Measurements from ENCODE around the gene PIWIL4.

PIWIL4 gene

DNA sequence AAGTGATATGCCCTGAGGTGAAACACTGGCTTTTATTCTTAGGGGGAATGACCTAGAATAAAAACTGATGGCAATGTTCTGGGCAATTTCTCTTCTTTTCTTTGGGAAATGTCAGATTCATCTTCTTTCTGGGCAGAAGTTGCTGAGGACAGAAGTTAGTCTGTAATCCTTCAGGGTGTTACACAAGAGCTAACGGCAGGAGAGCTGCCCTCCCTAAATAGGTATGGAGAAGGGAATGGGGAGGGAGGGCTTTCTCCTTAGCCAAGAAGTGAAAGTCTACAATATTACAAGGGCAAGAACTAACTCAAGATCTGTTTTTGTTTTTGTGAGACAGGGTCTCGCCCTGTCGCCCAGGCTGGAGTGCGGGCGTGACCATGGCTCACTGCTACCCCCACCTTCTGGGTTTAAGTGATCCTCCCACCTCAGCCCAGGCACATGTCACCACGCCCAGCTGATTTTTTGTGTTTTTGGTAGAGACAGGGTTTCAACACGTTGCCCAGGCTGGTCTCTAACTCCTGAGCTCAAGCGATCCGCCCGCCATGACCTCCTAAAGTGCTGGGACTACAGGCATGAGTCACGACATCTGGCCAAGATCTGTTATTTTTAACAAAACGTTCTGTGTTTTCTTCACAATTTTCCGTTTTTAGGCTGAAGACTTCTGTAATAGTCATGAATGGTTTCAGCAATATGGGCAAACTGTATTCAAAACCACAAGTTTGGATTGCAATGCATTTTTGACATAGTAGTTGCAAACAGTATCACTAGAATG lies 7.2 kb downstream of the PIWIL4 start:
- no peak for DNase-seq (ENCODE audit: insufficient read length, low spot score)
- no peak for FAIRE-seq
- TF ChIP-seq, protein P1, sequence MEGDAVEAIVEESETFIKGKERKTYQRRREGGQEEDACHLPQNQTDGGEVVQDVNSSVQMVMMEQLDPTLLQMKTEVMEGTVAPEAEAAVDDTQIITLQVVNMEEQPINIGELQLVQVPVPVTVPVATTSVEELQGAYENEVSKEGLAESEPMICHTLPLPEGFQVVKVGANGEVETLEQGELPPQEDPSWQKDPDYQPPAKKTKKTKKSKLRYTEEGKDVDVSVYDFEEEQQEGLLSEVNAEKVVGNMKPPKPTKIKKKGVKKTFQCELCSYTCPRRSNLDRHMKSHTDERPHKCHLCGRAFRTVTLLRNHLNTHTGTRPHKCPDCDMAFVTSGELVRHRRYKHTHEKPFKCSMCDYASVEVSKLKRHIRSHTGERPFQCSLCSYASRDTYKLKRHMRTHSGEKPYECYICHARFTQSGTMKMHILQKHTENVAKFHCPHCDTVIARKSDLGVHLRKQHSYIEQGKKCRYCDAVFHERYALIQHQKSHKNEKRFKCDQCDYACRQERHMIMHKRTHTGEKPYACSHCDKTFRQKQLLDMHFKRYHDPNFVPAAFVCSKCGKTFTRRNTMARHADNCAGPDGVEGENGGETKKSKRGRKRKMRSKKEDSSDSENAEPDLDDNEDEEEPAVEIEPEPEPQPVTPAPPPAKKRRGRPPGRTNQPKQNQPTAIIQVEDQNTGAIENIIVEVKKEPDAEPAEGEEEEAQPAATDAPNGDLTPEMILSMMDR (IDR thresholded peaks at IDR 0.05; ENCODE audit: insufficient read depth, missing control alignments) = no peak

DNA sequence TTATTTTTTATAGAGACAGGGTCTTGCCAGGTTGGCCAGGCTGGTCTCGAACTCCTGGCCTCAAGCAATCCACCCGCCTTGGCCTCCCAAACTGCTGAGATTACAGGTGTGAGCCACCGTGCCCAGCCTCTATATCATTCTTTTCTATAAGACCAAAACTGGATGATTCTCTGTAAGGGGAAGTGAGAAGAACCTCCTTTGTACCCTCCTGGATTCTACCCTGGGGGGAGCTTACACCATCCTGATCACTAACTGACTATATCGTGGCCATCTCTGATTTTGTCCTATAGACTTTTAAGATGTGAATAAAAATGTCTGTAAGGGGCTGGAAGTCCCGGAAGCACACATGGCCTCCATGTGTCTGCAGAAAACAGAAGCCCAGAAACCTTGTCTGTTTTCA lies 9.1 kb downstream of the PIWIL4 start:
- DNase-seq (ENCODE audit: insufficient read length, low spot score) = no peak
- TF ChIP-seq, protein P1 (IDR thresholded peaks at IDR 0.05; ENCODE audit: insufficient read depth, missing control alignments) = no peak
- FAIRE-seq = no peak

DNA sequence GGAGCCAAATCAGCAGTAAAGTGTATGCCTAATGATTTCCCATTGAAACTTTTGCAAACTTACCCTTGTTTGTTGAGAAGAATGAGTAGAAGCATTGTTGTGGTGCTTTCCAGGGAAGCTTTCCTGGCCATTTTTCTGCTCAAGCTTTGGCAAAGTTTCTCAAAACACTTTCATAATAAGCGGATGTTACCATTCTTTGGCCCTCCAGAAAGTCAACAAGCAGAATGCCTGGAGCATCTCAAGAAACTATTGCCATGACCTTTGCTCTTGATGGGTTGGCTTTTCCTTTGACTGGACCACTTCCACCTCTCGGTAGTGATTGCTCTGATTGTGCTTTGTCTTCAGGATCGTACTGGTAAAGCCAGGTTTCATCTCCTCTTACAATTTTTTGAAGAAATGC lies 10.7 kb downstream of the PIWIL4 start:
- TF ChIP-seq, protein P1 (IDR thresholded peaks at IDR 0.05; ENCODE audit: insufficient read depth, missing control alignments) = no peak
- FAIRE-seq (no peak), DNase-seq (ENCODE audit: insufficient read length, low spot score) (no peak)

GRCh38 chr11:94581926-94582325 lies 14.8 kb downstream of the PIWIL4 start:
- DNase-seq (ENCODE audit: insufficient read length, low spot score) (no peak), FAIRE-seq (peak; percentile 48)
- TF ChIP-seq, protein P1 (IDR thresholded peaks at IDR 0.05; ENCODE audit: insufficient read depth, missing control alignments) = no peak

DNA sequence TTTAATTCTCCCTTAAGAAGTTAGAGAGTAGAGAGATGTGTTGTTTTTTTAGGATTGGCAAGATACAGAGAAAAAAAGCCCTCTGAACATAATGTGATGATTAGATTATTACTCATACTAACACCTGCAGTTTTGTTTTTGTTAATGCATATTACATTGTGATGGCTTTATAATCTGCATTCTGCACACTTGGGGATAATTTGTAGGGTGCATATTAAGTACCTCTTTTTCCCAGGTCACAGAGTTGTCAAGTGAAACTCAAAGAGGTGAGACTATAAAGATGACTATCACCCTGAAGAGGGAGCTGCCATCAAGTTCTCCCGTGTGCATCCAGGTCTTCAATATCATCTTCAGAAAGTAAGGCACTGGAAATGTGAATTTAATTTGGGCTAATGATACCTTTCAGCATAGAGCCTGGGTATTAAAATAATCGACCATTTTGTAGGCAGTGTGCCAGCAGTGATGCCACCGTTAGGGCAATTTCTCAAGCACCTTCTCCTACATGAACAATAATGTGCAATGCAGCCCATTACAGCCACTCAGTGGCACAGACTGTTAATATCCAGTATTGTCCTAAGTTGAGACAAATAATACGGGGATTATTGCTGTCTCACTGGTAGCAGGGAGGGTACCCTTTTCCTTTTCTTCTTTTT lies 16.2 kb downstream of the PIWIL4 start:
- FAIRE-seq = no peak
- TF ChIP-seq, protein P1 (IDR thresholded peaks at IDR 0.05; ENCODE audit: insufficient read depth, missing control alignments) = no peak

GRCh38 chr11:94583866-94584500 lies 16.8 kb downstream of the PIWIL4 start:
- no peak for DNase-seq (ENCODE audit: insufficient read length, low spot score)
- FAIRE-seq = no peak
- TF ChIP-seq, protein P1 (IDR thresholded peaks at IDR 0.05; ENCODE audit: insufficient read depth, missing control alignments) = no peak

More for the DNA sequence above, 16.2 kb downstream of the PIWIL4 start:
- no peak for DNase-seq (ENCODE audit: insufficient read length, low spot score)

Data from D721Med (cell line).